ENCODE measurements around the gene SNRPF.

DNA sequence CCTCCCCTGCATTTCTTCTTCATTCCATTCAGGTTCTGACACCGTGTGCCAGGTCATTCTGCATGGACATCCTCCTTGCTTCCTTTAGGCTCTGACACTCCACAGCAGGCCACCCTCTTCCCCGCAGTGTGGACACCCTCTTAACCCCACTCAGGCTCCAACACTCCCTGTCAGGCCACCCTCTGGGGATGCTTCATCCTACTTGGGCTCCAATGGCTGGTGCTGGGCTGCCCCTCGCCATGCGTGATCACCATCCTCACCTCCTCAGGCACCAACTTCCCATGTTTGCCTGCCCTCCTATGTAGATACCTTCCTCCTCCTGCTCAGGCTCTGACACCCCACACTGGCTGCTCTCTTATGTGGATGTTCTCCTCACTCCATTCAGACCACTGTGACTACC, 6.6 kb upstream of the SNRPF start:
- TF ChIP-seq CTCF (IDR thresholded peaks at IDR 0.05; ENCODE audit: low read depth, low read length): no peak
- TF ChIP-seq POLR2A (IDR thresholded peaks at IDR 0.05; ENCODE audit: extremely low read depth, insufficient read length): no peak
